PC-3 (cell line): ENCODE data around the gene PDS5B. TPM values are rescaled to one million over a fixed set of nuclear protein-coding genes. Genes with fewer than 3 reads are reported as not detected.

Source experiments
- ATAC-seq: fragments of 200-7000 bp; cut with Tn5 transposase; 2 replicates; pipeline ENCODE4 v1.9.1; 2020; ENCODE audit warnings: mild to moderate bottlenecking, moderate library complexity
- BruUV-seq: library from RNA; stranded (reverse); fragments of 400-500 nt; replicated peaks from 2 replicates; lab custom pipeline; 2021; lab: Mats Ljungman, UMichigan
- CTCF ChIA-PET: fragments of 300-600 bp; sonication (Branson Sonifier 250); formaldehyde crosslinking; loops from one replicate; lab custom pipeline; 2022; ENCODE audit warnings: antibody characterized with exemption; lab: Charles Lee
- POLR2A ChIA-PET: fragments of 300-600 bp; sonication (Branson Sonifier 250); formaldehyde crosslinking; loops from one replicate; lab custom pipeline; 2022; ENCODE audit warnings: antibody characterized with exemption; ENCODE audit not compliant: unreplicated experiment; lab: Charles Lee
- DNase-seq: peaks from one replicate; pipeline ENCODE4 v3.0.0-alpha.2; 2015
- H2AFZ ChIP-seq: fragments of 300-600 bp; sonication (generic); 2 replicates; pipeline ENCODE4 v1.6.0; 2016; ENCODE audit warnings: antibody characterized with exemption, low read length
- H3F3A ChIP-seq: fragments of 300-600 bp; sonication (generic); one replicate; pipeline ENCODE4 v1.6.0; 2017; ENCODE audit warnings: antibody characterized with exemption, low read length, control low read depth, mild to moderate bottlenecking; ENCODE audit not compliant: unreplicated experiment
- H3K27ac ChIP-seq: fragments of 300-600 bp; sonication (generic); 2 replicates; pipeline ENCODE4 v1.5.1; 2016; ENCODE audit warnings: mild to moderate bottlenecking, low read length
- H3K27me3 ChIP-seq: fragments of 300-600 bp; sonication (generic); 2 replicates; pipeline ENCODE4 v1.6.1; 2016; ENCODE audit warnings: low read length, mixed read lengths
- H3K36me3 ChIP-seq: fragments of 300-600 bp; sonication (generic); 2 replicates; pipeline ENCODE4 v1.6.1; 2016; ENCODE audit warnings: low read depth, mixed run types, low read length, mixed read lengths
- H3K4me1 ChIP-seq: fragments of 300-600 bp; sonication (generic); 2 replicates; pipeline ENCODE4 v1.5.1; 2016; ENCODE audit warnings: low read length; ENCODE audit not compliant: insufficient read depth
- H3K4me2 ChIP-seq: fragments of 300-600 bp; sonication (generic); 2 replicates; pipeline ENCODE4 v1.6.0; 2016; ENCODE audit warnings: low read length
- H3K4me3 ChIP-seq: fragments of 300-600 bp; sonication (generic); 2 replicates; pipeline ENCODE4 v1.5.1; 2016; ENCODE audit warnings: mild to moderate bottlenecking, low read length, mixed read lengths
- H3K79me2 ChIP-seq: fragments of 300-600 bp; sonication (generic); 2 replicates; pipeline ENCODE4 v1.6.1; 2017; ENCODE audit warnings: low read length, mixed read lengths
- H3K9ac ChIP-seq: fragments of 300-600 bp; sonication (generic); 2 replicates; pipeline ENCODE4 v1.6.0; 2016; ENCODE audit warnings: mild to moderate bottlenecking, low read length
- H3K9me2 ChIP-seq: fragments of 300-600 bp; sonication (generic); replicated peaks from 2 replicates; pipeline ENCODE4 v1.6.1; 2016; ENCODE audit warnings: mixed run types, low read length, mixed read lengths
- H3K9me3 ChIP-seq: fragments of 300-600 bp; sonication (generic); 2 replicates; pipeline ENCODE4 v1.6.1; 2016; ENCODE audit warnings: low read length, mixed read lengths
- H4K20me1 ChIP-seq: fragments of 300-600 bp; sonication (generic); 2 replicates; pipeline ENCODE4 v1.6.1; 2016; ENCODE audit warnings: low read length, mixed read lengths
- EZH2 ChIP-seq: fragments of 300-600 bp; sonication (generic); IDR thresholded peaks from one replicate; pipeline ENCODE4 v1.6.1; 2017; ENCODE audit warnings: antibody characterized with exemption, mild to moderate bottlenecking, low read length; ENCODE audit not compliant: unreplicated experiment
- EZH2phosphoT487 ChIP-seq: fragments of 300-600 bp; sonication (generic); IDR thresholded peaks from 2 replicates; pipeline ENCODE4 v1.6.1; 2018; ENCODE audit warnings: mild to moderate bottlenecking, antibody characterized with exemption, low read length, borderline replicate concordance
- intact Hi-C: fragments of 100-400 bp; cut with micrococcal nuclease; formaldehyde crosslinking; loops from 2 replicates; pipeline ENCODE4 v1.9.0; 2023
- total RNA-seq: library from RNA; depleted of rRNA; stranded (reverse); fragments of >200 nt; gene quantifications from 2 replicates; pipeline ENCODE4 v1.2.3, GENCODE V29; 2014
- TF ChIP-seq, protein P1 (sequence below): fragments of 300-600 bp; sonication (generic); conservative IDR thresholded peaks from 2 replicates; pipeline ENCODE4 v1.5.1; 2017; ENCODE audit warnings: antibody characterized with exemption, low read depth, mild to moderate bottlenecking, low read length

The PDS5B gene
- total RNA-seq, 1 experiment from 2014 or later: 20.3 TPM

DNA sequence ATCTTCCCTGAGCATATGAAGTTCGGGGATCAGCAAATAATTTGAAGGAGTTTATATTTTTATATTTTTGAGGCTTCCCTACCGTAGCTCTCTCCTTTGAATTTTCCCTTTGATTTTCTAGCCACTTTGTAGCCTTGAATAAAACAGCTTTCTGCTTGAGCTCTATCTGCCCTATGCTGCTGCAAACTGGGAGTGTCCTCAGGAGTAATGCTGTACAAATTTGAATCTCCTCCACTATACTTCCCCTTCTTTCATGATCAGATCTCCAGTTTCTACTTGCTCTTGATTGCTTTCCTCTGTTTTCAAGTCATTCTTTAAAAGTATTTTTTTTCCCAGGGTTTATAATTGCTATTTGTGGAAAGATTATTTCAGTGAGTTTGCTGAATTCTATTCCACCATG is 14.6 kb downstream of the PDS5B start:
- Histone ChIP-seq H3K36me3 (no peaks in the 10 kb centered on the region), H3K4me3 (no peak overlapping the region), H3K27me3 (no peaks in the 10 kb centered on the region), H3K4me1 (no peaks in the 10 kb centered on the region), H3K4me2 (no peak overlapping the region), H3F3A (no peaks in the 10 kb centered on the region), H3K79me2 (peaks cover 80% of the 10 kb centered on the region), H2AFZ (no peak overlapping the region), H4K20me1 (peaks cover 8% of the 10 kb centered on the region), H3K9ac (no peak overlapping the region), H3K9me3 (no peaks in the 10 kb centered on the region), H3K27ac (no peak overlapping the region), H3K9me2 (no peaks in the 10 kb centered on the region)
- no peak for DNase-seq
- ATAC-seq: no peak
- ChIA-PET POLR2A (interaction anchor here (0.6 kb wide), 1 partner anchor 20 kb away, joined by 4 read pairs; no protein-coding TSS in a partner anchor), CTCF (no interaction called here)
- intact Hi-C loops: no loop called here
- no peak for TF ChIP-seq EZH2phosphoT487
- TF ChIP-seq EZH2: no peak
- TF ChIP-seq, protein P1, sequence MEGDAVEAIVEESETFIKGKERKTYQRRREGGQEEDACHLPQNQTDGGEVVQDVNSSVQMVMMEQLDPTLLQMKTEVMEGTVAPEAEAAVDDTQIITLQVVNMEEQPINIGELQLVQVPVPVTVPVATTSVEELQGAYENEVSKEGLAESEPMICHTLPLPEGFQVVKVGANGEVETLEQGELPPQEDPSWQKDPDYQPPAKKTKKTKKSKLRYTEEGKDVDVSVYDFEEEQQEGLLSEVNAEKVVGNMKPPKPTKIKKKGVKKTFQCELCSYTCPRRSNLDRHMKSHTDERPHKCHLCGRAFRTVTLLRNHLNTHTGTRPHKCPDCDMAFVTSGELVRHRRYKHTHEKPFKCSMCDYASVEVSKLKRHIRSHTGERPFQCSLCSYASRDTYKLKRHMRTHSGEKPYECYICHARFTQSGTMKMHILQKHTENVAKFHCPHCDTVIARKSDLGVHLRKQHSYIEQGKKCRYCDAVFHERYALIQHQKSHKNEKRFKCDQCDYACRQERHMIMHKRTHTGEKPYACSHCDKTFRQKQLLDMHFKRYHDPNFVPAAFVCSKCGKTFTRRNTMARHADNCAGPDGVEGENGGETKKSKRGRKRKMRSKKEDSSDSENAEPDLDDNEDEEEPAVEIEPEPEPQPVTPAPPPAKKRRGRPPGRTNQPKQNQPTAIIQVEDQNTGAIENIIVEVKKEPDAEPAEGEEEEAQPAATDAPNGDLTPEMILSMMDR: no peak
- no TSS peak for BruUV-seq

DNA sequence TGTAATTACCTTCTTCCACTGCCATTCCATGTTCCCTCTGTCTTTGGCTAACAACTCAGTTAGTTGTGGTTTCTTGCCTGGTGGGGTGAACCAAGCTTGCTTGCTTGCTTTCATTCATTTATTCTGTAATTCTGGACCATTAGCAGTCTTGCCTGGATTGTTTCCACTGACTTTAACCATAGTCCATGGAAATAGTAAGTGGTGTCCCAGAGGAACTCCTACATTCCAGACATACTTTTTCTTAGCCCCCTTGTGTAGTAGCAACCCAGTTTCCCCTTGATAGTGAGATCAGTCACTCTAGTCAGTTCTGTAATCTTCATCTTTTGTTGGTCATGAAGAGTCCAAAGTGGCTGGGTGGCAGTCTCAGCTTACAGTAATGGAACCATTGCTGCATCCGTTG is 23.2 kb downstream of the PDS5B start:
- BruUV-seq: no TSS peak
- Histone ChIP-seq H3K4me1 (no peaks in the 10 kb centered on the region), H2AFZ (no peak overlapping the region), H3K27ac (no peak overlapping the region), H3K4me2 (no peak overlapping the region), H3K4me3 (no peak overlapping the region), H3K79me2 (peaks cover 83% of the 10 kb centered on the region), H3K27me3 (no peaks in the 10 kb centered on the region), H3K9me3 (no peaks in the 10 kb centered on the region), H3F3A (no peaks in the 10 kb centered on the region), H3K9me2 (no peaks in the 10 kb centered on the region), H3K9ac (no peak overlapping the region), H3K36me3 (no peaks in the 10 kb centered on the region), H4K20me1 (no peaks in the 10 kb centered on the region)
- intact Hi-C loops: no loop called here
- ChIA-PET POLR2A (no interaction called here), CTCF (no interaction called here)
- TF ChIP-seq, protein P1: no peak
- no peak for TF ChIP-seq EZH2phosphoT487
- TF ChIP-seq EZH2: no peak
- DNase-seq (no peak), ATAC-seq (no peak)

DNA sequence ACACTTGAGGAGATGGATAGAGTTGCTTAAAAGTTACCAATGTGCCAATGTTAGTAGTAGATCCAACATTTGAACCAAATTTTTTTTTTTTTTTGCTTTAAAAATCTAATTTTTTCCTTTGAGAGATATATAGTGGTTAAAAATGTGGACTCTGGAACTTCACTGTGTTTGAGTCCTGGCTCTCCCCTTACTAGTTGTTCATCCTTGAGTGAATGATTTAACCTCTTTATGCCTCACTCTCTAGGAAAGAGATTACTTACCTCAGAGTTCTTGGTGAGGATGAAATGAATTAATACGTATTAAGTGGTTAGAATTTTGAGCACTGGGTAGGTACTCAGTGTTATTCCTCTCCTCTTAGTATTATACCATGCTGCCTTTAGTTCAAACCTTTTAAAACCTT is 24.3 kb downstream of the PDS5B start:
- H2AFZ ChIP-seq: no peak overlapping the region
- no peaks in the 10 kb centered on the region for H3K27me3 ChIP-seq
- H4K20me1 ChIP-seq: no peaks in the 10 kb centered on the region
- ATAC-seq (no peak), DNase-seq (no peak)
- no TSS peak for BruUV-seq
- TF ChIP-seq, protein P1: no peak
- TF ChIP-seq EZH2 (no peak), EZH2phosphoT487 (no peak)
- no peaks in the 10 kb centered on the region for H3K9me2 ChIP-seq
- intact Hi-C loops: no loop called here
- H3K9ac ChIP-seq: no peak overlapping the region
- H3K4me2 ChIP-seq: no peak overlapping the region
- H3K36me3 ChIP-seq: no peaks in the 10 kb centered on the region
- CTCF ChIA-PET: no interaction called here
- peaks cover 89% of the 10 kb centered on the region for H3K79me2 ChIP-seq
- POLR2A ChIA-PET: no interaction called here
- no peaks in the 10 kb centered on the region for H3F3A ChIP-seq
- H3K4me1 ChIP-seq: no peaks in the 10 kb centered on the region
- H3K9me3 ChIP-seq: no peaks in the 10 kb centered on the region
- no peak overlapping the region for H3K27ac ChIP-seq
- H3K4me3 ChIP-seq: no peak overlapping the region
